GM12878 (cell line): ENCODE data around the gene COL2A1.

ENCODE experiments used
- NFYB ChIP-seq: IDR thresholded peaks from 2 replicates; pipeline ENCODE4 v1.6.1; 2011; ENCODE audit warnings: low read depth, mild to moderate bottlenecking, low read length, improper control_type of control experiment, moderate library complexity; ENCODE audit not compliant: insufficient read depth
- TAF1 ChIP-seq: IDR thresholded peaks from 2 replicates; pipeline ENCODE4 v1.6.1; 2011; ENCODE audit warnings: mild to moderate bottlenecking, low read depth, low read length, borderline replicate concordance
- TF ChIP-seq, protein P1 (sequence below): fragments of 450-650 bp; IDR thresholded peaks from 2 replicates; pipeline ENCODE4 v1.6.1; 2018; ENCODE audit warnings: borderline replicate concordance, mild to moderate bottlenecking; ENCODE audit not compliant: partially characterized antibody

GRCh38 chr12:47983541-47984115, 20.6 kb downstream of the COL2A1 start:
- TF ChIP-seq TAF1 (no peak), NFYB (no peak)
- TF ChIP-seq, protein P1, sequence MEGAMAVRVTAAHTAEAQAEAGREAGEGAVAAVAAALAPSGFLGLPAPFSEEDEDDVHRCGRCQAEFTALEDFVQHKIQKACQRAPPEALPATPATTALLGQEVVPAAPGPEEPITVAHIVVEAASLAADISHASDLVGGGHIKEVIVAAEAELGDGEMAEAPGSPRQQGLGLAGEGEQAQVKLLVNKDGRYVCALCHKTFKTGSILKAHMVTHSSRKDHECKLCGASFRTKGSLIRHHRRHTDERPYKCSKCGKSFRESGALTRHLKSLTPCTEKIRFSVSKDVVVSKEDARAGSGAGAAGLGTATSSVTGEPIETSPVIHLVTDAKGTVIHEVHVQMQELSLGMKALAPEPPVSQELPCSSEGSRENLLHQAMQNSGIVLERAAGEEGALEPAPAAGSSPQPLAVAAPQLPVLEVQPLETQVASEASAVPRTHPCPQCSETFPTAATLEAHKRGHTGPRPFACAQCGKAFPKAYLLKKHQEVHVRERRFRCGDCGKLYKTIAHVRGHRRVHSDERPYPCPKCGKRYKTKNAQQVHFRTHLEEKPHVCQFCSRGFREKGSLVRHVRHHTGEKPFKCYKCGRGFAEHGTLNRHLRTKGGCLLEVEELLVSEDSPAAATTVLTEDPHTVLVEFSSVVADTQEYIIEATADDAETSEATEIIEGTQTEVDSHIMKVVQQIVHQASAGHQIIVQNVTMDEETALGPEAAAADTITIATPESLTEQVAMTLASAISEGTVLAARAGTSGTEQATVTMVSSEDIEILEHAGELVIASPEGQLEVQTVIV = no peak
